Mesendoderm (in vitro differentiated cells): ENCODE data around the gene ST3GAL2.

ENCODE experiments used
- DNase-seq: peaks from one replicate; pipeline ENCODE4 v3.0.0; 2013
- H2AK5ac ChIP-seq: 2 replicates; pipeline ENCODE4 v1.6.1; 2013; ENCODE audit warnings: low read length, inconsistent platforms
- H2BK120ac ChIP-seq: 2 replicates; pipeline ENCODE4 v1.6.1; 2013; ENCODE audit warnings: low read depth, mild to moderate bottlenecking, low read length, moderate library complexity, mixed read lengths
- H2BK15ac ChIP-seq: replicated peaks from 2 replicates; pipeline ENCODE4 v1.6.1; 2013; ENCODE audit warnings: low read depth, mild to moderate bottlenecking, moderate library complexity
- H2BK5ac ChIP-seq: 2 replicates; pipeline ENCODE4 v1.6.1; 2013; ENCODE audit warnings: low read length, inconsistent platforms
- H3K18ac ChIP-seq: 2 replicates; pipeline ENCODE4 v1.6.1; 2013; ENCODE audit warnings: mild to moderate bottlenecking, low read length, mixed read lengths
- H3K23ac ChIP-seq: one replicate; pipeline ENCODE4 v1.6.1; 2013; ENCODE audit warnings: low read length
- H3K27ac ChIP-seq: 2 replicates; pipeline ENCODE4 v1.5.1; 2013; ENCODE audit warnings: low read depth, mild to moderate bottlenecking, inconsistent platforms, low read length, moderate library complexity
- H3K27me3 ChIP-seq: 2 replicates; pipeline ENCODE4 v1.6.1; 2013; ENCODE audit warnings: low read length, control low read depth, mild to moderate bottlenecking, inconsistent platforms; ENCODE audit not compliant: insufficient read depth, poor library complexity
- H3K36me3 ChIP-seq: 2 replicates; pipeline ENCODE4 v1.6.1; 2013; ENCODE audit warnings: low read length, inconsistent platforms; ENCODE audit not compliant: control insufficient read depth, insufficient read depth
- H3K4ac ChIP-seq: one replicate; pipeline ENCODE4 v1.6.1; 2013; ENCODE audit warnings: low read depth, mild to moderate bottlenecking, low read length, moderate library complexity
- H3K4me1 ChIP-seq: 2 replicates; pipeline ENCODE4 v1.6.1; 2013; ENCODE audit warnings: low read depth, low read length, inconsistent platforms; ENCODE audit not compliant: control insufficient read depth
- H3K4me2 ChIP-seq: 2 replicates; pipeline ENCODE4 v1.6.1; 2013; ENCODE audit warnings: low read length
- H3K4me3 ChIP-seq: 2 replicates; pipeline ENCODE4 v1.5.1; 2013; ENCODE audit warnings: mild to moderate bottlenecking, low read length
- H3K56ac ChIP-seq: one replicate; pipeline ENCODE4 v1.6.1; 2013; ENCODE audit warnings: low read length
- H3K79me1 ChIP-seq: 2 replicates; pipeline ENCODE4 v1.6.1; 2013; ENCODE audit warnings: low read length, inconsistent platforms
- H3K79me2 ChIP-seq: 2 replicates; pipeline ENCODE4 v1.6.1; 2013; ENCODE audit warnings: mild to moderate bottlenecking, low read length; ENCODE audit not compliant: control insufficient read depth, insufficient read depth
- H3K9ac ChIP-seq: 2 replicates; pipeline ENCODE4 v1.6.1; 2013; ENCODE audit warnings: low read length, inconsistent platforms
- H4K5ac ChIP-seq: one replicate; pipeline ENCODE4 v1.6.1; 2013; ENCODE audit warnings: low read length
- H4K8ac ChIP-seq: one replicate; pipeline ENCODE4 v1.6.1; 2013; ENCODE audit warnings: low read depth, mild to moderate bottlenecking, control low read depth, low read length, moderate library complexity
- WGBS: extraction: QIAGEN DNeasy Blood & Tissue Kit; methylation state at CpG from one replicate; pipeline ENCODE4 v1.1.7; 2013; ENCODE audit warnings: low lambda C conversion rate, missing lambda C conversion rate; ENCODE audit not compliant: insufficient coverage; ENCODE audit errors: extremely low coverage; 5-methylcytosine and 5-hydroxymethylcytosine counted together

Gene ST3GAL2

DNA sequence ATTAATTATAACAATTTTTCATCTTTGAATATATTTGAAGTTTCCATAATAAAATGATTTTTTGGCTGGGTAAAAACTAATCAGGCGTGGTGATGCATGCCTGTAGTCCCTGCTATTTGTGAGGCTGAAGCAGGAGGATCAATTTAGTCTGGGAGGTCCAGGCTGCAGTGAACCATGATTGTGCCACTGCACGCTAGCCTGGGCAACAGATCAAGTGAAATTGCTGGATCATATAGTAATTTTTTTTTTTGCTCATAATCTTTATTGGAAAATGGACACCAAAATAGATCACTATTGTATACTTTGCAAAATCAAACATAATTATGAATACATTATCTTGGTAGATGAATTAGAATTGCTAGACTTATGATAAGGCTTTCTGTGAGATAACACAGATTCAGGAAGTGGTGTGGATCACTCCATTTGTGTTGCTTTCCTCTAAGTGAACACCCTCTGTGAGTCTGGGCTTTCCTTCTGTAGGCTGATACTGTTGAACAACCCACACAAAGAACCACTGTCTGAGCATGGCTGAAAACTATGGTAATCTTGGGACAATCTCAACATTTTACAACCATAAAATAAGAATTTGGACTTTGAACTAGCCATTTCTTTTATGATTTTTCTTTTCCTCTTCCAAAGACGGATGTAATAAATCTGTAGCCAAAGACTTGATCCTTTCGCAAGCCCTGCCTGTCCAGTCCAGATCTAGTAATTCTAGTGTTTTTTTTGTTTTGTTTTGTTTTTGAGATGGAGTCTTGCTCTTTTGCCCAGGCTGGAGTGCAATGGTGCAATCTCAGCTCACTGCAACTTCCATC lies 5.6 kb upstream of the ST3GAL2 start:
- Histone ChIP-seq H2AK5ac (no peak overlapping the region), H3K27ac (no peak overlapping the region), H4K5ac (no peak overlapping the region), H3K4ac (no peak overlapping the region), H3K4me2 (no peak overlapping the region), H3K36me3 (no peaks in the 10 kb centered on the region), H2BK120ac (no peak overlapping the region), H3K27me3 (no peaks in the 10 kb centered on the region), H3K23ac (no peak overlapping the region), H3K79me1 (no peaks in the 10 kb centered on the region), H3K56ac (peak overlapping the region; percentile 15), H3K79me2 (no peaks in the 10 kb centered on the region), H2BK15ac (no peak overlapping the region), H3K4me1 (no peaks in the 10 kb centered on the region), H3K18ac (no peak overlapping the region), H3K9ac (no peak overlapping the region), H2BK5ac (no peak overlapping the region), H4K8ac (no peak overlapping the region), H3K4me3 (no peak overlapping the region)
- DNase-seq: no peak
- no CpG with 5 or more reads among the region's 4 CpGs for WGBS

DNA sequence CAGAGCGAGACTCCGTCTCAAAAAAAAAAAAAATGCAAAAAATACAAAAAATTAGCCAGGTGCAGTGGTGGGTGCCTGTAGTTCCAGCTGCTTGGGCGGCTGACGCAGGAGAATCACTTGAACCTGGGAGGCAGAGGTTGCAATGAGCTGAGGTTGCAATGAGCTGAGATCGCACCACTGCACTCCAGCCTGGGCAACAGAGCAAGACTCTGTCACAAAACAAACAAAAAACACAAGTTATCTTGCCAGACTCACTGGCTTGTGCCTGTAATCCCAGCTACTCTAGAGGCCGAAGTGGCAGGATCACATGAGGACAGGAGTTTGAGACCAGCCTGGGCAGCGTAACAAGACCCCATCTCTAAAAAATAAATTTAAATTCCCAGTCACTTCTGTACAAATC lies 3.4 kb upstream of the ST3GAL2 start:
- H3K27me3 ChIP-seq: no peaks in the 10 kb centered on the region
- no peak overlapping the region for H3K4ac ChIP-seq
- DNase-seq: no peak
- H3K9ac ChIP-seq: no peak overlapping the region
- H3K79me2 ChIP-seq: peaks cover 11% of the 10 kb centered on the region
- no peaks in the 10 kb centered on the region for H3K4me1 ChIP-seq
- H2AK5ac ChIP-seq: no peak overlapping the region
- no peak overlapping the region for H3K4me2 ChIP-seq
- H4K8ac ChIP-seq: no peak overlapping the region
- H2BK15ac ChIP-seq: no peak overlapping the region
- no CpG with 5 or more reads among the region's 7 CpGs for WGBS
- H3K36me3 ChIP-seq: no peaks in the 10 kb centered on the region
- H2BK5ac ChIP-seq: no peak overlapping the region
- no peak overlapping the region for H3K56ac ChIP-seq
- no peak overlapping the region for H3K23ac ChIP-seq
- H3K79me1 ChIP-seq: peaks cover 2% of the 10 kb centered on the region
- H2BK120ac ChIP-seq: no peak overlapping the region
- no peak overlapping the region for H3K4me3 ChIP-seq
- no peak overlapping the region for H4K5ac ChIP-seq
- H3K27ac ChIP-seq: no peak overlapping the region
- H3K18ac ChIP-seq: no peak overlapping the region

DNA sequence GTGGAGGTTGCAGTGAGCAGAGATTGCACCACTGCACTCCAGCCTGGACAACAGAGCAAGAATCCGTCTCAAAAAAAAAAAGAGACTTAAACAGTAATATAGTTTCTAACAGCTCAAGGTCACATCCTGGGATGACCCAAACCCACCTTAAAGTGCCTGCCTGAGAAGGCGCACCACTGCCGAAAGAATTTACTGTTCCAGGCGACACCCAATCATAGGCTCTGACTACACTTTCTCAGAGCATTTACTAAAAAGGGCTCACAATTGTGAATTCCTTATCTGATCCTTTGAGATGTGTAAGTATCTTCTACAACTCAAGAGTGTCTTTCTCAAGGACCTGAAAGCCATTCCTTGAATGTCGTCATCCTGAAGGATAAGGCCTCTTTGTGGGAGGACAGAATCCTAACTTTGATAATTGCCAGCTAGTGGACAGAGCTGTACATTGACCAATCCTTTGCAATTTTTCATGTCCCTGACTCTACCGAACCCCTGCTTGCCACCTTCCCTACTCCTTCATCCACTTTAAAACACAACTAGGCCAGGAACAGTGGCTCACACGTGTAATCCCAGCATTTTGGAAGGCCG lies 2.6 kb upstream of the ST3GAL2 start:
- H3K27ac ChIP-seq: no peak overlapping the region

DNA sequence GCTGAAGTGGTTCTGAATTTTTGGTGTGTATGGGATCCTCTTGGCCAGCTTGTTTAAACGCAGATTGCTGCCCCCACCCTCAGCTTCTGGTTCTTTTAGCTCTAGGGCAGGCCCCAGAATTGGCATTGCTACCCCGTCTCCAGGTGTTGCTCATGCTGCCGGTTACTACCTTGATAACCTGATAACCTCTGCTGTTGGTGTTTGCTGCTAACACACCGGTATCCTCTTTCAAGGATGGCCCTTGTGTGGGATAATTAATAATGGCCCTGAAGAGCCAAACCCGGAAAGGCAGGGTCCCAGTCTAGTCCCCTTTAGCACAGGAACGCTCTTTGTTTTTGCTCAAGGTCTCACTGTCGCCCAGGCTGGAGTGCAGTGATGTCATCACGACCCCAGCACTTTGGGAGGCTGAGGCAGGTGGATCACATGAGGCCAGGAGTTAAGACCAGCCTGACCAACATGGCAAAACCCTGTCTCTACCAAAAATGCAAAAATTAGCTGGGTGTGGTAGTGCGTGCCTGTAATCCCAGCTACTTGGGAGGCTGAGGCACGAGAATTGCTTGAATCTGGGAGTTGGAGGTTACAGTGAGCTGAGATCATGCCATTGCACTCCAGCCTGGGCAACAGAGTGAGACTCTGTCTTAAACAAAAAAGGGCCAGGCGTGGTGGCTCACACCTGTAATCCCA lies 1.3 kb upstream of the ST3GAL2 start:
- H3K56ac ChIP-seq: peak overlapping the region; percentile 12
- H3K27me3 ChIP-seq: no peaks in the 10 kb centered on the region
- no peak for DNase-seq
- no peak overlapping the region for H3K4ac ChIP-seq
- H2BK120ac ChIP-seq: no peak overlapping the region
- H3K4me3 ChIP-seq: no peak overlapping the region
- no peaks in the 10 kb centered on the region for H3K36me3 ChIP-seq
- H3K79me1 ChIP-seq: peaks cover 2% of the 10 kb centered on the region
- no peak overlapping the region for H3K27ac ChIP-seq
- no peak overlapping the region for H3K23ac ChIP-seq
- H3K4me2 ChIP-seq: no peak overlapping the region
- H2AK5ac ChIP-seq: no peak overlapping the region
- H4K8ac ChIP-seq: no peak overlapping the region
- H3K18ac ChIP-seq: no peak overlapping the region
- H3K9ac ChIP-seq: peak overlapping the region; percentile 90
- no peak overlapping the region for H2BK15ac ChIP-seq
- peaks cover 5% of the 10 kb centered on the region for H3K4me1 ChIP-seq
- H3K79me2 ChIP-seq: peaks cover 26% of the 10 kb centered on the region
- H2BK5ac ChIP-seq: no peak overlapping the region
- WGBS: no CpG with 5 or more reads among the region's 11 CpGs
- no peak overlapping the region for H4K5ac ChIP-seq

More for the DNA sequence above, 2.6 kb upstream of the ST3GAL2 start:
- Histone ChIP-seq H3K23ac (no peak overlapping the region), H4K5ac (no peak overlapping the region), H3K36me3 (no peaks in the 10 kb centered on the region), H2BK120ac (no peak overlapping the region), H3K4ac (no peak overlapping the region), H4K8ac (no peak overlapping the region), H3K4me3 (no peak overlapping the region), H2BK15ac (no peak overlapping the region), H2BK5ac (no peak overlapping the region), H3K4me1 (peaks cover 3% of the 10 kb centered on the region), H3K4me2 (no peak overlapping the region), H3K27me3 (no peaks in the 10 kb centered on the region), H3K79me2 (peaks cover 17% of the 10 kb centered on the region), H3K9ac (no peak overlapping the region), H3K56ac (no peak overlapping the region), H3K79me1 (peaks cover 2% of the 10 kb centered on the region), H2AK5ac (no peak overlapping the region), H3K18ac (no peak overlapping the region)
- no CpG with 5 or more reads among the region's 8 CpGs for WGBS
- no peak for DNase-seq

DNA sequence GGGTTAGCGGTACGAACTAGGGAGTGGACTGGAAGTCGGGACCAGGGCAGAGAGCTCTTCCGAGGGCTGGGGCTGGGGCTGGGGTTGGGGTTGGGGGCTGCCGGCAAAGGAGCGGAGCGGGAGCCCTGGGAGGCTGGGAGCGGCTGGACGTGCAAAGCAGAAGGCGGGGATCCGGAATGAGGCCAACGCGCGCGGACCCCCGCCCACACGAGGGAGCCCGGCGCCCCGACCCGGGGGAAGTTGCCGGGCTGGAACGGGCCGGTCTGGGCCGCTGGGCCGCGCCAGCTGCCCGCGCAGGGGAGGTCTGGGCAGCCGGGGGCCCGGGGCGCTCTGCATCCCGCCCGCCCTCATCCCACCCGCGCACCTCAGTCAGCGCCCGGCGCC lies 323 bp downstream of the ST3GAL2 start:
- Histone ChIP-seq H4K5ac (no peak overlapping the region), H3K4ac (peak overlapping the region; percentile 94), H2BK5ac (no peak overlapping the region), H3K4me2 (peak overlapping the region; percentile 63), H3K9ac (peak overlapping the region; percentile 84), H3K23ac (no peak overlapping the region), H2AK5ac (no peak overlapping the region), H4K8ac (no peak overlapping the region), H2BK120ac (peak overlapping the region; percentile 3), H3K18ac (peak overlapping the region; percentile 95), H3K27ac (peak overlapping the region; percentile 72), H3K4me1 (peaks cover 8% of the 10 kb centered on the region), H3K27me3 (no peaks in the 10 kb centered on the region), H3K79me2 (peaks cover 41% of the 10 kb centered on the region), H2BK15ac (no peak overlapping the region), H3K56ac (peak overlapping the region; percentile 87), H3K79me1 (peaks cover 12% of the 10 kb centered on the region), H3K4me3 (peak overlapping the region; percentile 89), H3K36me3 (peaks cover 2% of the 10 kb centered on the region)
- WGBS: no CpG with 5 or more reads among the region's 39 CpGs
- no peak for DNase-seq
